K562 (cell line): ENCODE data around the gene E2F1. TPM values are rescaled to one million over a fixed set of nuclear protein-coding genes. Genes with fewer than 3 reads are reported as not detected.

ENCODE experiments used
- ARID2 ChIP-seq: fragments of 450-650 bp; IDR thresholded peaks from 2 replicates; pipeline ENCODE4 v1.6.1; 2017; ENCODE audit warnings: antibody characterized with exemption, mild to moderate bottlenecking
- BRD9 ChIP-seq: fragments of 450-650 bp; IDR thresholded peaks from 2 replicates; pipeline ENCODE4 v1.6.1; 2018; ENCODE audit warnings: low read depth; ENCODE audit not compliant: partially characterized antibody
- CTBP1 ChIP-seq: fragments of 450-650 bp; IDR thresholded peaks from 2 replicates; pipeline ENCODE4 v1.6.1; 2016; ENCODE audit warnings: borderline replicate concordance
- DEAF1 ChIP-seq: fragments of 450-650 bp; formaldehyde crosslinking; IDR thresholded peaks from 2 replicates; pipeline ENCODE4 v1.4.0; 2020; ENCODE audit warnings: mild to moderate bottlenecking, moderate library complexity
- GABPB1 ChIP-seq: sonication (generic); formaldehyde crosslinking; IDR thresholded peaks from 2 replicates; pipeline ENCODE4 v1.8.0; 2022; ENCODE audit warnings: mild to moderate bottlenecking, missing genetic modification reagents
- GATAD2B ChIP-seq: fragments of 450-650 bp; IDR thresholded peaks from 2 replicates; pipeline ENCODE4 v1.6.1; 2017; ENCODE audit warnings: mild to moderate bottlenecking, borderline replicate concordance
- HDAC1 ChIP-seq, 2 experiments: fragments of 450-650 bp; IDR thresholded peaks; 2 replicates each; pipeline ENCODE4 v1.6.1; 2016 to 2017; ENCODE audit warnings: inconsistent platforms in 1 of 2, mild to moderate bottlenecking in 1 of 2, moderate library complexity in 1 of 2
- HLTF ChIP-seq: fragments of 450-650 bp; IDR thresholded peaks from 2 replicates; pipeline ENCODE4 v1.6.1; 2016
- HMG20B ChIP-seq: fragments of 250-450 bp; sonication (Bioruptor Pico); IDR thresholded peaks from 2 replicates; pipeline ENCODE4 v1.5.0; 2021; ENCODE audit warnings: mild to moderate bottlenecking
- L3MBTL2 ChIP-seq: fragments of 450-650 bp; IDR thresholded peaks from 2 replicates; pipeline ENCODE4 v1.6.1; 2016; ENCODE audit warnings: mild to moderate bottlenecking, moderate library complexity
- MTA1 ChIP-seq: fragments of 450-650 bp; IDR thresholded peaks from 2 replicates; pipeline ENCODE4 v1.6.1; 2017; ENCODE audit warnings: borderline replicate concordance
- MYBL2 ChIP-seq, 2 experiments: fragments of 450-650 bp in 1 of 2; sonication (generic) in 1 of 2; formaldehyde crosslinking in 1 of 2; IDR thresholded peaks; 2 replicates each; pipeline versions ENCODE4 v1.6.1 to v1.8.1; 2017 to 2022; ENCODE audit warnings: borderline replicate concordance in 1 of 2, inconsistent platforms in 1 of 2, low read depth in 1 of 2, mild to moderate bottlenecking in 1 of 2, missing genetic modification reagents in 1 of 2, moderate library complexity in 1 of 2
- NFE2 ChIP-seq: IDR thresholded peaks from 2 replicates; pipeline ENCODE4 v1.6.1; 2014; ENCODE audit warnings: antibody characterized with exemption, low read depth
- NR2C2 ChIP-seq, 2 experiments: fragments of 200-800 bp in 1 of 2; sonication (Bioruptor generic) in 1 of 2; sonication (generic) in 1 of 2; formaldehyde crosslinking in 1 of 2; IDR thresholded peaks; 2 replicates each; pipeline versions ENCODE4 v1.6.1 to v1.8.0; 2016 to 2022; ENCODE audit warnings: mild to moderate bottlenecking in 1 of 2, missing compliant biosample characterization in 1 of 2, missing genetic modification characterization in 1 of 2, missing genetic modification reagents in 1 of 2
- TSHZ1 ChIP-seq: fragments of 250-450 bp; sonication (Bioruptor Pico); IDR thresholded peaks from 2 replicates; pipeline ENCODE4 v1.4.0; 2020; ENCODE audit warnings: mild to moderate bottlenecking, moderate library complexity
- ZBTB1 ChIP-seq: sonication (generic); formaldehyde crosslinking; IDR thresholded peaks from 2 replicates; pipeline ENCODE4 v1.8.1; 2023; ENCODE audit warnings: missing genetic modification reagents, low read depth, mild to moderate bottlenecking, borderline replicate concordance
- ZNF561 ChIP-seq: fragments of 450-650 bp; formaldehyde crosslinking; conservative IDR thresholded peaks from 2 replicates; pipeline ENCODE4 v1.4.0; 2020; ENCODE audit warnings: mild to moderate bottlenecking, moderate library complexity
- polyA plus RNA-seq, 8 experiments: library from polyadenylated mRNA; depleted of rRNA in 4 of 8; stranded (reverse) in 5 of 8; unstranded in 3 of 8; fragments of >200 nt; fragmentation: Nextera tagmentation in 2 of 8; fragmentation: Illumina TruSeq in 1 of 8; extraction: Ambion mirVana in 2 of 8; extraction: Trizol in 1 of 8; gene quantifications; 2 replicates each; pipeline versions ENCODE4 v1.2.1 to v1.2.3, GENCODE V29; 2011 to 2014; ENCODE audit warnings: inconsistent platforms in 1 of 8, missing spikeins in 1 of 8
- total RNA-seq, 7 experiments: library from RNA; depleted of rRNA in 6 of 7; stranded (reverse); fragments of >200 nt in 6 of 7; fragmentation: Illumina TruSeq in 2 of 7; extraction: Trizol in 2 of 7; gene quantifications; 2 replicates each; pipeline versions ENCODE4 v1.2.1 to v1.2.3, GENCODE V29; 2011 to 2021; ENCODE audit warnings: low replicate concordance in 1 of 7
- TF ChIP-seq, protein P1 (sequence below): fragments of 250-450 bp; sonication (Bioruptor Pico); IDR thresholded peaks from 2 replicates; pipeline ENCODE4 v1.4.0; 2020; ENCODE audit warnings: mild to moderate bottlenecking
- TF ChIP-seq, protein P2 (sequence below): IDR thresholded peaks from 2 replicates; pipeline ENCODE4 v1.6.1; 2011; ENCODE audit warnings: borderline replicate concordance, low read depth, mild to moderate bottlenecking, moderate library complexity, low read length; ENCODE audit not compliant: insufficient read depth, poor library complexity, severe bottlenecking

The E2F1 gene
- total and polyA plus RNA-seq, 9 of the 15 experiments (the other 6 are each of a cell fraction or from before 2014, with no cell fraction given): 0.14 to 30.6 (median 13.1) TPM

GRCh38 chr20:33731693-33732165 lies 45.5 kb upstream of the E2F1 start, which contains the start of gene ZNF341 (continued):
- TF ChIP-seq, protein P1, sequence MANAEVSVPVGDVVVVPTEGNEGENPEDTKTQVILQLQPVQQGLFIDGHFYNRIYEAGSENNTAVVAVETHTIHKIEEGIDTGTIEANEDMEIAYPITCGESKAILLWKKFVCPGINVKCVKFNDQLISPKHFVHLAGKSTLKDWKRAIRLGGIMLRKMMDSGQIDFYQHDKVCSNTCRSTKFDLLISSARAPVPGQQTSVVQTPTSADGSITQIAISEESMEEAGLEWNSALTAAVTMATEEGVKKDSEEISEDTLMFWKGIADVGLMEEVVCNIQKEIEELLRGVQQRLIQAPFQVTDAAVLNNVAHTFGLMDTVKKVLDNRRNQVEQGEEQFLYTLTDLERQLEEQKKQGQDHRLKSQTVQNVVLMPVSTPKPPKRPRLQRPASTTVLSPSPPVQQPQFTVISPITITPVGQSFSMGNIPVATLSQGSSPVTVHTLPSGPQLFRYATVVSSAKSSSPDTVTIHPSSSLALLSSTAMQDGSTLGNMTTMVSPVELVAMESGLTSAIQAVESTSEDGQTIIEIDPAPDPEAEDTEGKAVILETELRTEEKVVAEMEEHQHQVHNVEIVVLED: peak; percentile 91
- 0 out of 2 replicates have a peak, but pooled peaks have one; percentile 2 for TF ChIP-seq MTA1
- TF ChIP-seq HDAC1 (IDR thresholded peaks at IDR 0.05): 0 out of 4 replicates have a peak, but pooled peaks of 1 of the 2 experiments have one; percentile 30
- TF ChIP-seq TSHZ1: no peak
- TF ChIP-seq HLTF: 0 out of 2 replicates have a peak, but pooled peaks have one; percentile 66
- no peak for TF ChIP-seq L3MBTL2
- peak; percentile 62; the same call in 1 of the 2 replicates for TF ChIP-seq GABPB1 (CRISPR knock-in tag)
- TF ChIP-seq NFE2: no peak
- TF ChIP-seq ARID2: peak; percentile 45; the same call in 1 of the 2 replicates
- TF ChIP-seq NR2C2 (CRISPR knock-in tag; IDR thresholded peaks at IDR 0.05): no peak
- TF ChIP-seq NR2C2 (tag; IDR thresholded peaks at IDR 0.05): peak; percentile 74; the same call in 1 of the 2 replicates
- TF ChIP-seq, protein P2, sequence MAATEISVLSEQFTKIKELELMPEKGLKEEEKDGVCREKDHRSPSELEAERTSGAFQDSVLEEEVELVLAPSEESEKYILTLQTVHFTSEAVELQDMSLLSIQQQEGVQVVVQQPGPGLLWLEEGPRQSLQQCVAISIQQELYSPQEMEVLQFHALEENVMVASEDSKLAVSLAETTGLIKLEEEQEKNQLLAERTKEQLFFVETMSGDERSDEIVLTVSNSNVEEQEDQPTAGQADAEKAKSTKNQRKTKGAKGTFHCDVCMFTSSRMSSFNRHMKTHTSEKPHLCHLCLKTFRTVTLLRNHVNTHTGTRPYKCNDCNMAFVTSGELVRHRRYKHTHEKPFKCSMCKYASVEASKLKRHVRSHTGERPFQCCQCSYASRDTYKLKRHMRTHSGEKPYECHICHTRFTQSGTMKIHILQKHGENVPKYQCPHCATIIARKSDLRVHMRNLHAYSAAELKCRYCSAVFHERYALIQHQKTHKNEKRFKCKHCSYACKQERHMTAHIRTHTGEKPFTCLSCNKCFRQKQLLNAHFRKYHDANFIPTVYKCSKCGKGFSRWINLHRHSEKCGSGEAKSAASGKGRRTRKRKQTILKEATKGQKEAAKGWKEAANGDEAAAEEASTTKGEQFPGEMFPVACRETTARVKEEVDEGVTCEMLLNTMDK: peak; percentile 50
- peak; percentile 67 for TF ChIP-seq CTBP1
- no peak for TF ChIP-seq MYBL2 (IDR thresholded peaks at IDR 0.05; ENCODE audit: low read depth)
- no peak for TF ChIP-seq MYBL2 (CRISPR knock-in tag; IDR thresholded peaks at IDR 0.05; ENCODE audit: borderline replicate concordance)
- peak; percentile 79 for TF ChIP-seq DEAF1 (CRISPR knock-in tag)
- no peak for TF ChIP-seq ZNF561 (CRISPR knock-in tag)
- TF ChIP-seq HMG20B (CRISPR knock-in tag): no peak
- peak; percentile 70 for TF ChIP-seq BRD9
- TF ChIP-seq ZBTB1 (CRISPR knock-in tag): no peak; the same call in 1 of the 2 replicates
- TF ChIP-seq GATAD2B: peak; percentile 98
